Natural killer cell (primary cell): ENCODE data around the gene ANKRD11. TPM values are rescaled to one million over a fixed set of nuclear protein-coding genes. Genes with fewer than 3 reads are reported as not detected.

Source experiments
- ATAC-seq, 3 donors: fragments of 150-1000 bp in 2 of 3; fragments of 200-7000 bp in 1 of 3; cut with Tn5 transposase; 1 replicate in 1 of 3; 2 replicates in 2 of 3; pipeline ENCODE4 v1.10.0; 2021; ENCODE audit warnings: mild to moderate bottlenecking in 2 of 3, moderate library complexity in 2 of 3
- DNase-seq, 2 donors: peaks; one replicate each; pipeline versions ENCODE4 v3.0.0 to v3.0.0-alpha.2; 2013 to 2021; ENCODE audit warnings: mixed read lengths in 1 of 2
- H3K27ac ChIP-seq: one replicate; pipeline ENCODE4 v1.5.1; 2013; ENCODE audit warnings: mild to moderate bottlenecking, low read length
- H3K27me3 ChIP-seq: one replicate; pipeline ENCODE4 v1.6.1; 2013; ENCODE audit warnings: low read length; ENCODE audit not compliant: control insufficient read depth, insufficient read depth
- H3K36me3 ChIP-seq: one replicate; pipeline ENCODE4 v1.6.1; 2013; ENCODE audit warnings: low read length; ENCODE audit not compliant: control insufficient read depth, insufficient read depth
- H3K4me1 ChIP-seq: one replicate; pipeline ENCODE4 v1.6.1; 2013; ENCODE audit warnings: low read length; ENCODE audit not compliant: control insufficient read depth, insufficient read depth
- H3K4me3 ChIP-seq: one replicate; pipeline ENCODE4 v1.5.1; 2013; ENCODE audit warnings: low read length
- H3K9me3 ChIP-seq: one replicate; pipeline ENCODE4 v1.6.1; 2013; ENCODE audit warnings: low read length; ENCODE audit not compliant: control insufficient read depth, insufficient read depth
- H3K27ac Mint-ChIP-seq, 2 donors: one replicate each; pipeline ENCODE4 v1.8.0; 2022; ENCODE audit warnings: mild to moderate bottlenecking in 2 of 2, mixed read lengths in 2 of 2, moderate library complexity in 1 of 2
- H3K27me3 Mint-ChIP-seq, 2 donors: one replicate each; pipeline ENCODE4 v1.8.0; 2022; ENCODE audit warnings: low read depth in 2 of 2, mixed read lengths in 2 of 2
- H3K36me3 Mint-ChIP-seq: one replicate; pipeline ENCODE4 v1.8.0; 2022; ENCODE audit warnings: mixed read lengths
- H3K4me1 Mint-ChIP-seq, 2 donors: one replicate each; pipeline ENCODE4 v1.8.0; 2022; ENCODE audit warnings: mixed read lengths in 2 of 2
- H3K4me3 Mint-ChIP-seq: one replicate; pipeline ENCODE4 v1.8.0; 2022; ENCODE audit warnings: mild to moderate bottlenecking, moderate library complexity, mixed read lengths
- H3K9me3 Mint-ChIP-seq, 2 donors: one replicate each; pipeline ENCODE4 v1.8.0; 2022; ENCODE audit warnings: mixed read lengths in 2 of 2
- WGBS: methylation state at CpG from one replicate; pipeline ENCODE4 v1.1.7; 2013; ENCODE audit warnings: missing lambda C conversion rate; ENCODE audit not compliant: insufficient coverage; 5-methylcytosine and 5-hydroxymethylcytosine counted together
- intact Hi-C: fragments of 100-400 bp; cut with micrococcal nuclease; formaldehyde crosslinking; loops from one replicate; pipeline ENCODE4 v1.14.2; 2022
- total RNA-seq, 4 donors: library from RNA; stranded (reverse); fragments of 120-200 nt in 1 of 4; gene quantifications; one replicate each; pipeline versions ENCODE4 v1.2.3 to v1.2.4, GENCODE V29; 2013 to 2022
- TF ChIP-seq, protein P1 (sequence below): fragments of 200-600 bp; IDR thresholded peaks from one replicate; pipeline ENCODE4 v1.8.0; 2022; ENCODE audit warnings: antibody characterized with exemption

Gene ANKRD11
- total RNA-seq, 3 donors from 2014 or later (not counting 1 experiment from before 2014, with no cell fraction given), result 230 to 299 (median 287) TPM

DNA sequence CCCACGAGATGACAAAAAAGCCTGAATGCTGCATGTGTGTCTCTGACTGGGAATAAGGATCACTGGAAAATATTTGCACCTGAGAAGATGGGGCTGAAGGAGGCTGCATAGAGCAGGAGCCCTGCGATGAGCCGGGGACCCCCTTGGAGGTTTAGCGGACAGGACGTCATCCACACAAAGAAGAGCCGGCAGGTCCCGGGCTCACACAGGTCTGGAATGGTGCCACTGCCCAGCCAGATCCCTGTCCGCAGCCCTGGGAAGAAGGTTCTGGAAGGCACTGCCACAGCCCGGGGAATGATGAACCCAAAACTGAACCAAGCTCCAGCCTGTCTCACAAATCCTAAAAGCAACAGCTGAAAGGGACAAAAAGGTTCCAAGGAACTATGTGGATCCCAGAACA lies 101.8 kb downstream of the ANKRD11 start:
- TF ChIP-seq, protein P1, sequence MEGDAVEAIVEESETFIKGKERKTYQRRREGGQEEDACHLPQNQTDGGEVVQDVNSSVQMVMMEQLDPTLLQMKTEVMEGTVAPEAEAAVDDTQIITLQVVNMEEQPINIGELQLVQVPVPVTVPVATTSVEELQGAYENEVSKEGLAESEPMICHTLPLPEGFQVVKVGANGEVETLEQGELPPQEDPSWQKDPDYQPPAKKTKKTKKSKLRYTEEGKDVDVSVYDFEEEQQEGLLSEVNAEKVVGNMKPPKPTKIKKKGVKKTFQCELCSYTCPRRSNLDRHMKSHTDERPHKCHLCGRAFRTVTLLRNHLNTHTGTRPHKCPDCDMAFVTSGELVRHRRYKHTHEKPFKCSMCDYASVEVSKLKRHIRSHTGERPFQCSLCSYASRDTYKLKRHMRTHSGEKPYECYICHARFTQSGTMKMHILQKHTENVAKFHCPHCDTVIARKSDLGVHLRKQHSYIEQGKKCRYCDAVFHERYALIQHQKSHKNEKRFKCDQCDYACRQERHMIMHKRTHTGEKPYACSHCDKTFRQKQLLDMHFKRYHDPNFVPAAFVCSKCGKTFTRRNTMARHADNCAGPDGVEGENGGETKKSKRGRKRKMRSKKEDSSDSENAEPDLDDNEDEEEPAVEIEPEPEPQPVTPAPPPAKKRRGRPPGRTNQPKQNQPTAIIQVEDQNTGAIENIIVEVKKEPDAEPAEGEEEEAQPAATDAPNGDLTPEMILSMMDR, result no peak
- Histone ChIP-seq H3K36me3 (no peaks in the 10 kb centered on the region), H3K4me1 (peaks cover 49% of the 10 kb centered on the region), H3K27ac (no peak overlapping the region), H3K4me3 (no peak overlapping the region), H3K9me3 (no peaks in the 10 kb centered on the region), H3K27me3 (no peaks in the 10 kb centered on the region)
- Mint-ChIP-seq H3K4me1 (peaks cover 68 to 71% of the 10 kb centered on the region in 2 donors), H3K4me3 (no peak overlapping the region), H3K27me3 (no peaks in the 10 kb centered on the region), H3K36me3 (no peaks in the 10 kb centered on the region), H3K9me3 (no peaks in the 10 kb centered on the region), H3K27ac (peak overlapping the region; percentile 0 to 11)
- ATAC-seq (no peak), DNase-seq (no peak)
- WGBS, result 91% methylated on average over 9 of the region's 9 CpGs
- intact Hi-C loops, result no loop called here

GRCh38 chr16:89386306-89387185 lies 103.8 kb downstream of the ANKRD11 start:
- Mint-ChIP-seq H3K27ac (peak overlapping the region; percentile 76 to 81), H3K4me3 (peak overlapping the region; percentile 58), H3K4me1 (peaks cover 70% of the 10 kb centered on the region in 2 donors), H3K9me3 (no peaks in the 10 kb centered on the region), H3K27me3 (no peaks in the 10 kb centered on the region), H3K36me3 (no peaks in the 10 kb centered on the region)
- WGBS, result 86% methylated on average over 20 of the region's 21 CpGs
- Histone ChIP-seq H3K9me3 (no peaks in the 10 kb centered on the region), H3K4me1 (peaks cover 58% of the 10 kb centered on the region), H3K27ac (no peak overlapping the region), H3K27me3 (no peaks in the 10 kb centered on the region), H3K4me3 (no peak overlapping the region), H3K36me3 (no peaks in the 10 kb centered on the region)
- peak in 1 of 3 donors; percentile 9 for ATAC-seq
- DNase-seq, result no peak
- TF ChIP-seq, protein P1, result no peak
- intact Hi-C loops, result no loop called here

DNA sequence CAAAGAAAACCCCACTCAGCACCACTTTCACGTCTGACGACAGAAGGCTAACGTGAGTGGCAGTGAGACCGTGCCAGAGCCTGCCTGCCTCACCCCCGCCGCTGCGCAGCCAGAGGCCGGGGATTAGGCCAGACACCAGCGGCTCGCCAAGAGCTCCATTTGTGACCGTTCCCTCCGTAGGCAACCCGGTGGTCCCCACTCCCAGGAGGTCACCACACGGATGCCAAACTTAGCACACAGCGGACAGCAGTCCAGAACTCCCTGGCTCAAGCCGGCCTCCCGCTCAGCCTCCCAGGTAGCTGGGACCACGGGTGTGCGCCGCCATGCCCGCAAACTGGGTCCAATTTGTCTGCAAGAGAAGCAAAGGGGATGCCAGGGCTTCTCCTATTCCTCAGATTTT lies 104.6 kb downstream of the ANKRD11 start:
- DNase-seq (no peak), ATAC-seq (no peak)
- Histone ChIP-seq H3K27me3 (no peaks in the 10 kb centered on the region), H3K9me3 (no peaks in the 10 kb centered on the region), H3K27ac (no peak overlapping the region), H3K4me3 (no peak overlapping the region), H3K36me3 (no peaks in the 10 kb centered on the region), H3K4me1 (peaks cover 64% of the 10 kb centered on the region)
- intact Hi-C loops, result no loop called here
- TF ChIP-seq, protein P1, result no peak
- no peak overlapping the region for H3K4me3 Mint-ChIP-seq
- no peaks in the 10 kb centered on the region for H3K9me3 Mint-ChIP-seq
- H3K36me3 Mint-ChIP-seq, result no peaks in the 10 kb centered on the region
- peak overlapping the region in 1 of 2 donors; percentile 76 for H3K27ac Mint-ChIP-seq
- H3K4me1 Mint-ChIP-seq, result peaks cover 74 to 76% of the 10 kb centered on the region in 2 donors
- 96% methylated on average over 21 of the region's 21 CpGs for WGBS
- H3K27me3 Mint-ChIP-seq, result no peaks in the 10 kb centered on the region
